DOHH2 (cell line): ENCODE measurements around the gene TAF5L.

Experiments
- H3F3A ChIP-seq: fragments of 200-600 bp; sonication (generic), shearing (Covaris generic); 2 replicates; pipeline ENCODE4 v1.6.0; 2016; ENCODE audit warnings: antibody characterized with exemption, mild to moderate bottlenecking; ENCODE audit not compliant: control insufficient read depth, insufficient read depth
- H3K27ac ChIP-seq: fragments of 200-600 bp; sonication (generic); 2 replicates; pipeline ENCODE4 v1.5.1; 2014; ENCODE audit warnings: low read depth, mild to moderate bottlenecking, low read length, moderate library complexity
- H3K27me3 ChIP-seq: fragments of 200-600 bp; sonication (generic); 2 replicates; pipeline ENCODE4 v1.6.1; 2014; ENCODE audit warnings: mild to moderate bottlenecking, low read length, mixed read lengths; ENCODE audit not compliant: control insufficient read depth
- H3K36me3 ChIP-seq: fragments of 200-600 bp; sonication (generic); 2 replicates; pipeline ENCODE4 v1.6.1; 2014; ENCODE audit warnings: mild to moderate bottlenecking, low read length, moderate library complexity, mixed read lengths; ENCODE audit not compliant: control insufficient read depth
- H3K4me1 ChIP-seq: fragments of 200-600 bp; sonication (generic); 2 replicates; pipeline ENCODE4 v1.6.1; 2014; ENCODE audit warnings: mild to moderate bottlenecking, low read length, mixed read lengths; ENCODE audit not compliant: control insufficient read depth
- H3K4me2 ChIP-seq: fragments of 200-600 bp; sonication (generic); 2 replicates; pipeline ENCODE4 v1.6.0; 2014; ENCODE audit warnings: mild to moderate bottlenecking, low read length, moderate library complexity
- H3K4me3 ChIP-seq: fragments of 200-600 bp; sonication (generic); 2 replicates; pipeline ENCODE4 v1.5.1; 2014; ENCODE audit warnings: mild to moderate bottlenecking, low read length, mixed read lengths
- H3K79me2 ChIP-seq: fragments of 200-600 bp; sonication (generic); 2 replicates; pipeline ENCODE4 v1.6.1; 2014; ENCODE audit warnings: mild to moderate bottlenecking, low read length, mixed read lengths; ENCODE audit not compliant: control insufficient read depth
- H3K9me2 ChIP-seq: fragments of 200-600 bp; sonication (generic); replicated peaks from 2 replicates; pipeline ENCODE4 v1.6.1; 2014; ENCODE audit warnings: mild to moderate bottlenecking, low read length, mixed read lengths; ENCODE audit not compliant: control insufficient read depth
- H3K9me3 ChIP-seq: fragments of 200-600 bp; sonication (generic); 2 replicates; pipeline ENCODE4 v1.6.1; 2014; ENCODE audit warnings: antibody characterized with exemption, low read length, mixed read lengths; ENCODE audit not compliant: control insufficient read depth, insufficient read depth
- H4K20me1 ChIP-seq: fragments of 200-600 bp; sonication (generic); 2 replicates; pipeline ENCODE4 v1.6.0; 2014; ENCODE audit warnings: low read depth, mild to moderate bottlenecking, antibody characterized with exemption, low read length, moderate library complexity; ENCODE audit not compliant: control insufficient read depth, insufficient read depth
- CTCF ChIP-seq: fragments of 200-600 bp; sonication (generic); IDR thresholded peaks from one replicate; pipeline ENCODE4 v1.5.1; 2014; ENCODE audit warnings: antibody characterized with exemption, mild to moderate bottlenecking, low read depth, low read length; ENCODE audit not compliant: poor library complexity, severe bottlenecking
- EZH2phosphoT487 ChIP-seq: fragments of 200-600 bp; sonication (generic); IDR thresholded peaks from 2 replicates; pipeline ENCODE4 v1.6.1; 2017; ENCODE audit warnings: borderline replicate concordance, mild to moderate bottlenecking, antibody characterized with exemption, low read length, moderate library complexity, mixed read lengths

TAF5L gene

GRCh38 chr1:229608590-229608989, 17.3 kb downstream of the TAF5L start:
- H3K9me2 ChIP-seq: no peaks in the 10 kb centered on the region
- no peaks in the 10 kb centered on the region for H4K20me1 ChIP-seq
- H3K4me1 ChIP-seq: no peaks in the 10 kb centered on the region
- H3K4me3 ChIP-seq: no peak overlapping the region
- no peaks in the 10 kb centered on the region for H3K9me3 ChIP-seq
- no peaks in the 10 kb centered on the region for H3K79me2 ChIP-seq
- no peaks in the 10 kb centered on the region for H3F3A ChIP-seq
- H3K36me3 ChIP-seq: peaks cover 93% of the 10 kb centered on the region
- H3K27me3 ChIP-seq: no peaks in the 10 kb centered on the region
- TF ChIP-seq CTCF (no peak), EZH2phosphoT487 (no peak)
- H3K27ac ChIP-seq: no peak overlapping the region
- H3K4me2 ChIP-seq: no peak overlapping the region

GRCh38 chr1:229607370-229607769, 18.6 kb downstream of the TAF5L start:
- Histone ChIP-seq H3K27ac (no peak overlapping the region), H3K36me3 (peaks cover 93% of the 10 kb centered on the region), H3K79me2 (no peaks in the 10 kb centered on the region), H3F3A (no peaks in the 10 kb centered on the region), H3K4me3 (no peak overlapping the region), H3K4me2 (no peak overlapping the region), H3K4me1 (no peaks in the 10 kb centered on the region), H4K20me1 (no peaks in the 10 kb centered on the region), H3K9me2 (no peaks in the 10 kb centered on the region), H3K27me3 (no peaks in the 10 kb centered on the region), H3K9me3 (no peaks in the 10 kb centered on the region)
- TF ChIP-seq EZH2phosphoT487 (no peak), CTCF (no peak)

GRCh38 chr1:229603371-229604005, 22.4 kb downstream of the TAF5L start:
- Histone ChIP-seq H3K4me1 (no peaks in the 10 kb centered on the region), H3F3A (no peaks in the 10 kb centered on the region), H3K9me3 (no peaks in the 10 kb centered on the region), H3K27me3 (no peaks in the 10 kb centered on the region), H3K27ac (no peak overlapping the region), H3K4me3 (no peak overlapping the region), H3K79me2 (peaks cover 27% of the 10 kb centered on the region), H3K4me2 (no peak overlapping the region), H4K20me1 (no peaks in the 10 kb centered on the region), H3K9me2 (no peaks in the 10 kb centered on the region), H3K36me3 (peaks cover 86% of the 10 kb centered on the region)
- no peak for TF ChIP-seq EZH2phosphoT487

- Histone ChIP-seq H3K4me3 (no peak overlapping the region), H3K27ac (no peak overlapping the region), H3K36me3 (peaks cover 68% of the 10 kb centered on the region)
Measured at GRCh38 chr1:229600229-229600628, 25.7 kb downstream of the TAF5L start.

More at GRCh38 chr1:229600229-229600628, 25.7 kb downstream of the TAF5L start:
- Histone ChIP-seq H3K9me2 (no peaks in the 10 kb centered on the region), H3F3A (no peaks in the 10 kb centered on the region), H3K4me2 (no peak overlapping the region), H3K79me2 (peaks cover 44% of the 10 kb centered on the region), H3K27me3 (no peaks in the 10 kb centered on the region), H3K4me1 (no peaks in the 10 kb centered on the region), H3K9me3 (no peaks in the 10 kb centered on the region), H4K20me1 (no peaks in the 10 kb centered on the region)
- TF ChIP-seq EZH2phosphoT487: no peak
